H1 (cell line): Measurements from ENCODE around the gene ALK. TPM values are rescaled to one million over a fixed set of nuclear protein-coding genes. Genes with fewer than 3 reads are reported as not detected.

Experiments used
- CTCF ChIA-PET: fragments of 300-600 bp; sonication (Branson Sonifier 250); formaldehyde crosslinking; loops from one replicate; lab custom pipeline; 2021; ENCODE audit not compliant: partially characterized antibody; lab: Charles Lee
- POLR2A ChIA-PET: fragments of 300-600 bp; sonication (Branson Sonifier 250); formaldehyde crosslinking; loops from one replicate; lab custom pipeline; 2021; ENCODE audit warnings: inconsistent platforms; ENCODE audit not compliant: partially characterized antibody; lab: Charles Lee
- DNase-seq, 2 experiments: peaks; one replicate each; pipeline versions ENCODE4 v3.0.0 to v3.0.0-alpha.2; 2010 to 2022; ENCODE audit warnings: low spot score in 2 of 2, low read depth in 1 of 2, mixed read lengths in 1 of 2
- FAIRE-seq: peaks from 2 replicates; lab custom pipeline; 2011; peaks lifted over from hg19 to GRCh38; lab: Jason Lieb, UNC
- H2AFZ ChIP-seq: 2 replicates; pipeline ENCODE4 v1.8.1; 2012; ENCODE audit warnings: low read length, inconsistent platforms
- H2AK5ac ChIP-seq: 2 replicates; pipeline ENCODE4 v1.6.1; 2013; ENCODE audit warnings: low read depth, low read length
- H2BK120ac ChIP-seq: replicated peaks from 2 replicates; pipeline ENCODE3; 2013; ENCODE audit warnings: low read depth, low read length, inconsistent platforms
- H2BK12ac ChIP-seq: 2 replicates; pipeline ENCODE4 v1.6.1; 2013; ENCODE audit warnings: low read depth, low read length
- H2BK15ac ChIP-seq: 2 replicates; pipeline ENCODE4 v1.6.1; 2013; ENCODE audit warnings: low read length
- H2BK20ac ChIP-seq: 2 replicates; pipeline ENCODE4 v1.6.1; 2013; ENCODE audit warnings: low read length
- H2BK5ac ChIP-seq: 2 replicates; pipeline ENCODE4 v1.6.1; 2013; ENCODE audit warnings: low read depth, low read length
- H3K14ac ChIP-seq: 2 replicates; pipeline ENCODE4 v1.6.1; 2013; ENCODE audit warnings: inconsistent platforms; ENCODE audit not compliant: insufficient read length
- H3K18ac ChIP-seq: 2 replicates; pipeline ENCODE4 v1.6.1; 2013; ENCODE audit warnings: low read length; ENCODE audit errors: extremely low read depth
- H3K23ac ChIP-seq: 2 replicates; pipeline ENCODE4 v1.6.1; 2013; ENCODE audit warnings: inconsistent platforms; ENCODE audit not compliant: insufficient read length
- H3K23me2 ChIP-seq: 2 replicates; pipeline ENCODE4 v1.6.1; 2013; ENCODE audit warnings: low read depth, low read length
- H3K27ac ChIP-seq: 2 replicates; pipeline ENCODE4 v1.6.1; 2011; ENCODE audit warnings: low read depth, low read length, inconsistent platforms
- H3K27me3 ChIP-seq, 4 experiments: replicated peaks in 1 of 4; 1 replicate in 1 of 4; 2 replicates in 3 of 4; pipeline versions ENCODE4 v1.6.1 to v1.8.1; 2011 to 2013; ENCODE audit warnings: low read length in 3 of 4, mild to moderate bottlenecking in 3 of 4, inconsistent platforms in 2 of 4, mixed read lengths in 2 of 4, moderate library complexity in 1 of 4; ENCODE audit not compliant: control insufficient read depth in 3 of 4, insufficient read depth in 3 of 4; ENCODE audit errors: extremely low read depth in 1 of 4
- H3K36me3 ChIP-seq, 4 experiments: 2 replicates each; pipeline versions ENCODE4 v1.6.1 to v1.8.1; 2011 to 2013; ENCODE audit warnings: mild to moderate bottlenecking in 4 of 4, low read length in 3 of 4, moderate library complexity in 2 of 4, control low read depth in 1 of 4, inconsistent platforms in 1 of 4; ENCODE audit not compliant: insufficient read depth in 4 of 4, control insufficient read depth in 2 of 4
- H3K4ac ChIP-seq: replicated peaks from 2 replicates; pipeline ENCODE3; 2013; ENCODE audit warnings: low read length, low read depth, mixed read lengths, inconsistent platforms; ENCODE audit not compliant: insufficient read length
- H3K4me1 ChIP-seq, 4 experiments: replicated peaks in 1 of 4; 1 replicate in 1 of 4; 2 replicates in 3 of 4; pipeline versions ENCODE4 v1.6.1 to v1.8.1; 2011 to 2013; ENCODE audit warnings: low read length in 3 of 4, inconsistent platforms in 2 of 4, mixed read lengths in 1 of 4; ENCODE audit not compliant: insufficient read depth in 4 of 4, control insufficient read depth in 3 of 4
- H3K4me2 ChIP-seq, 2 experiments: 2 replicates each; pipeline versions ENCODE4 v1.6.1 to v1.8.1; 2011 to 2013; ENCODE audit warnings: low read depth in 2 of 2, low read length in 2 of 2, control low read depth in 1 of 2, inconsistent platforms in 1 of 2, mild to moderate bottlenecking in 1 of 2; ENCODE audit not compliant: insufficient read depth in 1 of 2
- H3K4me3 ChIP-seq, 4 experiments: fragments of 200-600, 300-600 bp in 1 of 4; sonication (generic), shearing (Covaris generic), sonication (Bioruptor Twin) in 1 of 4; 2 replicates each; pipeline versions ENCODE4 v1.5.1 to v1.8.1; 2011 to 2016; ENCODE audit warnings: low read length in 4 of 4, low read depth in 3 of 4, control low read depth in 2 of 4, inconsistent platforms in 2 of 4, mild to moderate bottlenecking in 2 of 4, mixed read lengths in 1 of 4, moderate library complexity in 1 of 4; ENCODE audit not compliant: insufficient read depth in 2 of 4; ENCODE audit errors: extremely low read depth in 1 of 4
- H3K56ac ChIP-seq: replicated peaks from 2 replicates; pipeline ENCODE3; 2013; ENCODE audit warnings: low read depth, mild to moderate bottlenecking, mixed read lengths, low read length, inconsistent platforms; ENCODE audit not compliant: insufficient read length
- H3K79me1 ChIP-seq: 2 replicates; pipeline ENCODE4 v1.6.1; 2013; ENCODE audit warnings: low read depth, low read length, control low read depth
- H3K79me2 ChIP-seq, 2 experiments: 2 replicates each; pipeline versions ENCODE4 v1.6.1 to v1.8.1; 2012 to 2013; ENCODE audit warnings: low read length in 2 of 2, mild to moderate bottlenecking in 2 of 2, inconsistent platforms in 1 of 2; ENCODE audit not compliant: insufficient read depth in 2 of 2, control insufficient read depth in 1 of 2
- H3K9ac ChIP-seq, 4 experiments: replicated peaks in 1 of 4; 1 replicate in 1 of 4; 2 replicates in 3 of 4; pipeline versions ENCODE4 v1.6.1 to v1.8.1; 2011 to 2013; ENCODE audit warnings: low read depth in 3 of 4, low read length in 3 of 4, control low read depth in 2 of 4, mild to moderate bottlenecking in 2 of 4, moderate library complexity in 2 of 4, inconsistent platforms in 1 of 4; ENCODE audit errors: extremely low read depth in 1 of 4
- H3K9me3 ChIP-seq, 2 experiments: 2 replicates each; pipeline versions ENCODE4 v1.6.1 to v1.8.1; 2012 to 2013; ENCODE audit warnings: mild to moderate bottlenecking in 2 of 2, moderate library complexity in 2 of 2, control low read depth in 1 of 2, inconsistent platforms in 1 of 2, low read depth in 1 of 2, low read length in 1 of 2, mixed read lengths in 1 of 2; ENCODE audit not compliant: insufficient read depth in 2 of 2
- H4K20me1 ChIP-seq, 2 experiments: replicated peaks in 1 of 2; 2 replicates each; pipeline versions ENCODE3 to v1.8.1; 2011 to 2013; ENCODE audit warnings: inconsistent platforms in 2 of 2, low read length in 2 of 2, mild to moderate bottlenecking in 1 of 2; ENCODE audit not compliant: insufficient read depth in 2 of 2, control insufficient read depth in 1 of 2
- H4K5ac ChIP-seq: 2 replicates; pipeline ENCODE4 v1.6.1; 2013; ENCODE audit warnings: low read length, low read depth, mixed read lengths, inconsistent platforms; ENCODE audit not compliant: insufficient read length
- H4K8ac ChIP-seq: 2 replicates; pipeline ENCODE4 v1.8.0; 2013; ENCODE audit warnings: mild to moderate bottlenecking, moderate library complexity, low read length, inconsistent platforms; ENCODE audit not compliant: insufficient read depth; ENCODE audit errors: extremely low read depth
- H4K91ac ChIP-seq: replicated peaks from 2 replicates; pipeline ENCODE3; 2013; ENCODE audit warnings: low read length, mixed read lengths, inconsistent platforms; ENCODE audit not compliant: insufficient read length
- BRCA1 ChIP-seq: IDR thresholded peaks from 2 replicates; pipeline ENCODE4 v1.6.1; 2012; ENCODE audit warnings: low read depth, low read length, improper control_type of control experiment
- CHD1 ChIP-seq: IDR thresholded peaks from 2 replicates; pipeline ENCODE4 v1.6.1; 2012; ENCODE audit warnings: low read depth, low read length, improper control_type of control experiment
- CTBP2 ChIP-seq: IDR thresholded peaks from 2 replicates; pipeline ENCODE4 v1.7.0; 2011; ENCODE audit warnings: borderline replicate concordance, mild to moderate bottlenecking, moderate library complexity, mixed read lengths, low read length; ENCODE audit not compliant: insufficient read depth, insufficient read length
- FOSL1 ChIP-seq: IDR thresholded peaks from 2 replicates; pipeline ENCODE4 v1.6.1; 2011; ENCODE audit warnings: mild to moderate bottlenecking, low read depth, low read length, moderate library complexity; ENCODE audit not compliant: insufficient read depth
- HDAC6 ChIP-seq: IDR thresholded peaks from one replicate; pipeline ENCODE4 v1.7.1; 2012; ENCODE audit warnings: low read depth, mild to moderate bottlenecking, inconsistent platforms, low read length, moderate library complexity
- NRF1 ChIP-seq: IDR thresholded peaks from 2 replicates; pipeline ENCODE4 v1.6.1; 2011; ENCODE audit warnings: mild to moderate bottlenecking, low read depth, low read length, improper control_type of control experiment
- POLR2AphosphoS5 ChIP-seq: IDR thresholded peaks from 2 replicates; pipeline ENCODE4 v1.6.1; 2011; ENCODE audit warnings: low read depth, low read length
- RXRA ChIP-seq: IDR thresholded peaks from 2 replicates; pipeline ENCODE4 v1.6.1; 2011; ENCODE audit warnings: low read depth, mild to moderate bottlenecking, low read length, moderate library complexity; ENCODE audit not compliant: insufficient read depth
- SIRT6 ChIP-seq: IDR thresholded peaks from one replicate; pipeline ENCODE4 v1.7.1; 2012; ENCODE audit warnings: low read length, inconsistent platforms
- WGBS, 2 experiments: shearing (Covaris generic) in 1 of 2; methylation state at CpG; one replicate each; pipeline versions ENCODE4 v1.1.6 to v1.1.7; 2013 to 2015; ENCODE audit warnings: low lambda C conversion rate in 2 of 2, mixed read lengths in 2 of 2, inconsistent platforms in 1 of 2, low coverage in 1 of 2, missing lambda C conversion rate in 1 of 2; ENCODE audit not compliant: insufficient replicate concordance in 2 of 2, insufficient coverage in 1 of 2, insufficient read length in 1 of 2; ENCODE audit errors: extremely low coverage in 1 of 2, missing lambda C conversion rate in 1 of 2; 5-methylcytosine and 5-hydroxymethylcytosine counted together
- polyA plus RNA-seq, 7 experiments: library from polyadenylated mRNA; depleted of rRNA in 3 of 7; stranded (reverse) in 5 of 7; unstranded in 2 of 7; fragments of >200 nt in 5 of 7; fragments of 200-250 nt in 2 of 7; gene quantifications; 1 replicate in 5 of 7; 2 replicates in 1 of 7; 4 replicates in 1 of 7; pipeline versions ENCODE4 v1.2.1 to v1.2.3, GENCODE V29; 2011 to 2013; ENCODE audit warnings: missing spikeins in 2 of 7, mixed read lengths in 2 of 7
- total RNA-seq: library from RNA; stranded (reverse); fragmentation: NEBNext Ultra II Directional; extraction: Animal tissue kit (Norgen Biotek cat#: 25700); gene quantifications from 2 replicates; pipeline ENCODE4 v1.2.1, GENCODE V29; 2021
- TF ChIP-seq, protein P1 (sequence below): IDR thresholded peaks from 2 replicates; pipeline ENCODE4 v1.6.1; 2011; ENCODE audit warnings: low read depth, mild to moderate bottlenecking, low read length; ENCODE audit not compliant: insufficient read depth
- TF ChIP-seq, protein P2 (sequence below): IDR thresholded peaks from 2 replicates; pipeline ENCODE4 v1.6.1; 2012; ENCODE audit warnings: low read length, inconsistent platforms

ALK gene
- total and polyA plus RNA-seq, 2 of the 8 experiments (the other 6 are each of a cell fraction or from before 2014, with no cell fraction given): 0.02 to 0.09 TPM

DNA sequence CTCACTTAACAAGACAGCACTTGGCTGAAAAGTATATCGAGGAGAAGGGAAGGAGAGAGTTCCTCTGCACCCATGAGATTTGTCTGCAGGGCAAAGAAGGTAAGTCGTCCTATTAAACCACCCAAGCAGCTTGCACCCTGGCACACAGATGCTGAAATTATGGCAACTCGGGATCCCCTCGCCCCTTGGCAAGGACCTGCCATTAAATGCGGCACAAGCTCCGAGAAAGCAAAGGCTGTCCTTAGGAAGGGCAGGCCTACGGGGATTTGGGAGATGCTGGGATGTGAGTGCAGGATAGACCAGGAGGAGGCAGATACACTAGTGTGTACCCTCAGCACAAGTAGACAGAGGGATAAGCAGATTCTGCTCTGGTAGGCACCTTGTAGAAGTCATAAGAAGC, 191.5 kb downstream of the ALK start:
- H3K23me2 ChIP-seq: no peaks in the 10 kb centered on the region
- H3K9me3 ChIP-seq: no peaks in the 10 kb centered on the region
- no peak overlapping the region for H4K91ac ChIP-seq
- no peak overlapping the region for H3K27ac ChIP-seq
- H3K4ac ChIP-seq: no peak overlapping the region
- no peak overlapping the region for H2BK20ac ChIP-seq
- H3K56ac ChIP-seq: no peak overlapping the region
- no peak overlapping the region for H3K4me2 ChIP-seq
- H3K79me1 ChIP-seq: no peaks in the 10 kb centered on the region
- H3K4me3 ChIP-seq: no peak overlapping the region
- no peak overlapping the region for H2BK5ac ChIP-seq
- FAIRE-seq (no peak), DNase-seq (no peak)
- H2AK5ac ChIP-seq: no peak overlapping the region
- H3K9ac ChIP-seq: no peak overlapping the region
- H3K18ac ChIP-seq: no peak overlapping the region
- POLR2A ChIA-PET: no interaction called here
- H3K4me1 ChIP-seq: peaks cover 0 to 2% (median 0%) of the 10 kb centered on the region in 4 experiments; a peak in 2 of 7 replicates
- no peak overlapping the region for H2AFZ ChIP-seq
- H4K20me1 ChIP-seq: no peaks in the 10 kb centered on the region
- H3K79me2 ChIP-seq: no peaks in the 10 kb centered on the region
- H2BK12ac ChIP-seq: no peak overlapping the region
- H4K5ac ChIP-seq: no peak overlapping the region
- 94% methylated on average over 7 of the region's 7 CpGs; no CpG with 5 or more reads in 1 of the 2 experiments for WGBS, 2 experiments
- no peaks in the 10 kb centered on the region for H3K36me3 ChIP-seq
- CTCF ChIA-PET: interaction anchor here (0.7 kb wide), 1 partner anchor 10 kb away, joined by 3 read pairs; no protein-coding TSS in a partner anchor
- H2BK120ac ChIP-seq: no peak overlapping the region
- no peaks in the 10 kb centered on the region; a peak in 1 of 7 replicates for H3K27me3 ChIP-seq
- no peak overlapping the region for H4K8ac ChIP-seq
- H3K23ac ChIP-seq: no peak overlapping the region
- H3K14ac ChIP-seq: no peak overlapping the region
- H2BK15ac ChIP-seq: no peak overlapping the region
- TF ChIP-seq FOSL1 (no peak), HDAC6 (no peak), CHD1 (no peak), POLR2AphosphoS5 (no peak), SIRT6 (no peak), BRCA1 (no peak), RXRA (no peak), NRF1 (no peak), CTBP2 (no peak)
- TF ChIP-seq, protein P1, sequence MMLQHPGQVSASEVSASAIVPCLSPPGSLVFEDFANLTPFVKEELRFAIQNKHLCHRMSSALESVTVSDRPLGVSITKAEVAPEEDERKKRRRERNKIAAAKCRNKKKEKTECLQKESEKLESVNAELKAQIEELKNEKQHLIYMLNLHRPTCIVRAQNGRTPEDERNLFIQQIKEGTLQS: no peak
- TF ChIP-seq, protein P2, sequence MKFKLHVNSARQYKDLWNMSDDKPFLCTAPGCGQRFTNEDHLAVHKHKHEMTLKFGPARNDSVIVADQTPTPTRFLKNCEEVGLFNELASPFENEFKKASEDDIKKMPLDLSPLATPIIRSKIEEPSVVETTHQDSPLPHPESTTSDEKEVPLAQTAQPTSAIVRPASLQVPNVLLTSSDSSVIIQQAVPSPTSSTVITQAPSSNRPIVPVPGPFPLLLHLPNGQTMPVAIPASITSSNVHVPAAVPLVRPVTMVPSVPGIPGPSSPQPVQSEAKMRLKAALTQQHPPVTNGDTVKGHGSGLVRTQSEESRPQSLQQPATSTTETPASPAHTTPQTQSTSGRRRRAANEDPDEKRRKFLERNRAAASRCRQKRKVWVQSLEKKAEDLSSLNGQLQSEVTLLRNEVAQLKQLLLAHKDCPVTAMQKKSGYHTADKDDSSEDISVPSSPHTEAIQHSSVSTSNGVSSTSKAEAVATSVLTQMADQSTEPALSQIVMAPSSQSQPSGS: no peak
